Measurements from ENCODE around the gene AHNAK2.
"Not testable (repeated sequence)": the region's sequence is repeated elsewhere in the genome, so short reads cannot be mapped to it uniquely, and the experiment has no call there.

Gene AHNAK2

GRCh38 chr14:104913435-104913834 lies 64.7 kb downstream of the AHNAK2 start:
- H3K27ac ChIP-seq (ENCODE audit: low read depth, low read length), result no peak overlapping the region
- H3K4me1 ChIP-seq (ENCODE audit: control insufficient read depth, low read length), result peaks cover 6% of the 10 kb centered on the region; the same call in 1 of the 2 replicates
- H3K36me3 ChIP-seq (ENCODE audit: control insufficient read depth, low read length), result no peaks in the 10 kb centered on the region
- peaks cover 23% of the 10 kb centered on the region for H3K9me3 ChIP-seq (ENCODE audit: control insufficient read depth, insufficient read depth, low read length)
- peaks cover 27% of the 10 kb centered on the region for H3K27me3 ChIP-seq (ENCODE audit: control insufficient read depth, low read length)
- no peaks in the 10 kb centered on the region for H3F3A ChIP-seq (ENCODE audit: control insufficient read depth, insufficient read depth)
- no peaks in the 10 kb centered on the region for H4K20me1 ChIP-seq (ENCODE audit: control insufficient read depth, insufficient read depth, low read depth, low read length)
- no peaks in the 10 kb centered on the region for H3K9me2 ChIP-seq (replicated peaks; ENCODE audit: control insufficient read depth, low read length)
- no peak overlapping the region for H3K4me2 ChIP-seq (ENCODE audit: low read length)
- H3K4me3 ChIP-seq (ENCODE audit: low read length), result no peak overlapping the region
- no peak for TF ChIP-seq CTCF (IDR thresholded peaks at IDR 0.05; ENCODE audit: low read depth, low read length, poor library complexity, severe bottlenecking)
- TF ChIP-seq EZH2phosphoT487 (IDR thresholded peaks at IDR 0.05; ENCODE audit: borderline replicate concordance, low read length), result no peak
- H3K79me2 ChIP-seq (ENCODE audit: control insufficient read depth, low read length), result no peaks in the 10 kb centered on the region

DNA sequence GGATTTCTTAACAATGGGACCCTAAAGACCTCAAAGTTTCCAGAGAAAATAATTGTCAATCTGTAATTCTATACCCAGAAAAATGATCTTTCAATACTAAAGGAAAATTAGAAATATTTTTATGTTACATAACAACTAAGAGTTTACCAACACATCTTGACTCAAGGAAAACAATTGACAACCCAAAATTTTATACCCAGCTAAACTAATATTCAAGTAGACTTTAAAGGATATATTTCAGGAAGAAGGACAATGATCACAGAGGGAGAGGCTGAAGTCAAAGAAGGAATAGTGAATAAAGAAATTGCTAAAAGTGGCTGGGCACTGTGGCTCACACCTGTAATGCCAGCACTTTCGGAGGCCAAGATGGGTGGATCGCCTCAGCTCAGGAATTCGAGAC lies 66.1 kb downstream of the AHNAK2 start:
- Histone ChIP-seq H3F3A (ENCODE audit: control insufficient read depth, insufficient read depth) (no peaks in the 10 kb centered on the region), H3K4me2 (ENCODE audit: low read length) (no peak overlapping the region), H3K4me3 (ENCODE audit: low read length) (no peak overlapping the region), H3K9me2 (replicated peaks; ENCODE audit: control insufficient read depth, low read length) (no peaks in the 10 kb centered on the region), H3K27me3 (ENCODE audit: control insufficient read depth, low read length) (peaks cover 40% of the 10 kb centered on the region), H3K4me1 (ENCODE audit: control insufficient read depth, low read length) (peaks cover 6% of the 10 kb centered on the region; the same call in 1 of the 2 replicates), H3K36me3 (ENCODE audit: control insufficient read depth, low read length) (no peaks in the 10 kb centered on the region), H3K9me3 (ENCODE audit: control insufficient read depth, insufficient read depth, low read length) (peaks cover 23% of the 10 kb centered on the region), H3K79me2 (ENCODE audit: control insufficient read depth, low read length) (no peaks in the 10 kb centered on the region), H4K20me1 (ENCODE audit: control insufficient read depth, insufficient read depth, low read depth, low read length) (no peaks in the 10 kb centered on the region), H3K27ac (ENCODE audit: low read depth, low read length) (no peak overlapping the region)
- TF ChIP-seq EZH2phosphoT487 (IDR thresholded peaks at IDR 0.05; ENCODE audit: borderline replicate concordance, low read length) (no peak), CTCF (IDR thresholded peaks at IDR 0.05; ENCODE audit: low read depth, low read length, poor library complexity, severe bottlenecking) (no peak)

DNA sequence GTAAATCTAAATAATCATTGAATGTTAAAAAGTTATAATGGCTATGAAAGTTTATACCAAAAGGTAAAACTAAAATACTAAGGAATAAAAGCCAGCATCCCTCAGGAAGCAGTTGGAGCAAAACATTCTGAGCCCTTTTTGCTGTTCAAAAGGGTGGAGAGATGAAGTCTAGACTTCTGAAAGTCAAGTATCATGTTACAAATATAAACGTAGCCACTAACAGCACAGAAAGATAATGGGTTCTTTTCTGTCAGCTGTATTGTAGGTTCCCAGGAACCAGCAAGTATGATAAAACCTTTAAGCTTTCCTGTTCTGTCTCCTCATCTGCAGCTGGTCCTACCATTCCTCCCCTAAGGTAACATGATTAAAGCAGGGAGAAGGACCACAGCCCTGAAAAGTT lies 69.9 kb downstream of the AHNAK2 start:
- Histone ChIP-seq H3K4me3 (ENCODE audit: low read length) (no peak overlapping the region), H3F3A (ENCODE audit: control insufficient read depth, insufficient read depth) (no peaks in the 10 kb centered on the region), H3K27me3 (ENCODE audit: control insufficient read depth, low read length) (peaks cover 23% of the 10 kb centered on the region), H3K27ac (ENCODE audit: low read depth, low read length) (no peak overlapping the region), H3K4me2 (ENCODE audit: low read length) (no peak overlapping the region), H3K79me2 (ENCODE audit: control insufficient read depth, low read length) (no peaks in the 10 kb centered on the region), H3K4me1 (ENCODE audit: control insufficient read depth, low read length) (no peaks in the 10 kb centered on the region), H3K9me3 (ENCODE audit: control insufficient read depth, insufficient read depth, low read length) (peaks cover 21% of the 10 kb centered on the region), H4K20me1 (ENCODE audit: control insufficient read depth, insufficient read depth, low read depth, low read length) (no peaks in the 10 kb centered on the region), H3K9me2 (replicated peaks; ENCODE audit: control insufficient read depth, low read length) (no peaks in the 10 kb centered on the region), H3K36me3 (ENCODE audit: control insufficient read depth, low read length) (no peaks in the 10 kb centered on the region)
- TF ChIP-seq CTCF (IDR thresholded peaks at IDR 0.05; ENCODE audit: low read depth, low read length, poor library complexity, severe bottlenecking) (no peak), EZH2phosphoT487 (IDR thresholded peaks at IDR 0.05; ENCODE audit: borderline replicate concordance, low read length) (no peak)

DNA sequence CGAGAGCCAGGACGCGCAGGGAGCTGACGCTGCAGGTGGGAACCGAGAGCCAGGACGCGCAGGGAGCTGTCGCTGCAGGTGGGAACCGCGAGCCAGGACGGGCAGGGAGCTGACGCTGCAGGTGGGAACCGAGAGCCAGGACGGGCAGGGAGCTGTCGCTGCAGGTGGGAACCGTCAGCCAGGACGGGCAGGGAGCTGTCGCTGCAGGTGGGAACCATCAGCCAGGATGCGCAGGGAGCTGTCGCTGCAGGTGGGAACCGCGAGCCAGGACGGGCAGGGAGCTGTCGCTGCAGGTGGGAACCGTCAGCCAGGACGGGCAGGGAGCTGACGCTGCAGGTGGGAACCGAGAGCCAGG lies 72.6 kb downstream of the AHNAK2 start:
- not testable (repeated sequence) for H3K4me2 ChIP-seq (ENCODE audit: low read length); H3K27ac ChIP-seq (ENCODE audit: low read depth, low read length); H3K9me2 ChIP-seq (replicated peaks; ENCODE audit: control insufficient read depth, low read length); H3K4me1 ChIP-seq (ENCODE audit: control insufficient read depth, low read length); H3K4me3 ChIP-seq (ENCODE audit: low read length); H3K9me3 ChIP-seq (ENCODE audit: control insufficient read depth, insufficient read depth, low read length); H3K36me3 ChIP-seq (ENCODE audit: control insufficient read depth, low read length); H4K20me1 ChIP-seq (ENCODE audit: control insufficient read depth, insufficient read depth, low read depth, low read length); H3F3A ChIP-seq (ENCODE audit: control insufficient read depth, insufficient read depth); H3K79me2 ChIP-seq (ENCODE audit: control insufficient read depth, low read length)
- peaks cover 21% of the 10 kb centered on the region for H3K27me3 ChIP-seq (ENCODE audit: control insufficient read depth, low read length)

DNA sequence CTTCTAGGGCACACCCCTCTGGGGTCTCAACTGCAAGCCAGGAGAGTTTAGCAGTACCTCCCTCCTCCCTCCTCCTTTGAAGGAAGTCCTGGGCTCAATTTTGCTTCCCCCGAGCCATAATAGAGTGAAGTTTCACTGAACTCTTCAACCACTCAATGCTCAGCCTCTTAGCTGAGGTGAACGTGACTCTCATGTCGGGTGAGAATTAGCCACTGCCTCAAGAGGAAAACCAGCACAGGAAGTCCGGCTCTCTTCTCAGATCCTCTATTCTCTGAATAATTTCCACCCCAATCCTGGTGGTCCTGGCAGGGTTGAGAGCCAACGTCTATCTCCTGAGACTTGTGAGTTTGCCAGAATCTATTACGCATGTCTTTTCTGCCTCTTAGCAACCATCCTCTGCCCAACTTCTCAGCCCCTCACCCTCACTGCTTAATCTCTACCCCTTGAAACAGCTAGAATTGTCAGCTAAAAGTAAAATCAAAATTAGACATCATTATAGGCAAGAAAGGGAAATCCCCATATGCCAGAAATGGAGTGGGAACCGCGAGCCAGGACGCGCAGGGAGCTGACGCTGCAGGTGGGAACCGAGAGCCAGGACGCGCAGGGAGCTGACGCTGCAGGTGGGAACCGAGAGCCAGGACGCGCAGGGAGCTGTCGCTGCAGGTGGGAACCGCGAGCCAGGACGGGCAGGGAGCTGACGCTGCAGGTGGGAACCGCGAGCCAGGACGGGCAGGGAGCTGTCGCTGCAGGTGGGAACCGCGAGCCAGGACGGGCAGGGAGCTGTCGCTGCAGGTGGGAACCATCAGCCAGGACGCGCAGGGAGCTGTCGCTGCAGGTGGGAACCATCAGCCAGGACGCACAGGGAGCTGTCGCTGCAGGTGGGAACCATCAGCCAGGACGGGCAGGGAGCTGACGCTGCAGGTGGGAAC lies 73.3 kb downstream of the AHNAK2 start:
- H3K4me1 ChIP-seq (ENCODE audit: control insufficient read depth, low read length); H3K9me2 ChIP-seq (replicated peaks; ENCODE audit: control insufficient read depth, low read length); H3K27ac ChIP-seq (ENCODE audit: low read depth, low read length); H3K4me3 ChIP-seq (ENCODE audit: low read length); H3F3A ChIP-seq (ENCODE audit: control insufficient read depth, insufficient read depth); H3K4me2 ChIP-seq (ENCODE audit: low read length); H3K36me3 ChIP-seq (ENCODE audit: control insufficient read depth, low read length); H3K9me3 ChIP-seq (ENCODE audit: control insufficient read depth, insufficient read depth, low read length); H4K20me1 ChIP-seq (ENCODE audit: control insufficient read depth, insufficient read depth, low read depth, low read length); H3K79me2 ChIP-seq (ENCODE audit: control insufficient read depth, low read length): not testable (repeated sequence)
- peaks cover 24% of the 10 kb centered on the region for H3K27me3 ChIP-seq (ENCODE audit: control insufficient read depth, low read length)

Data from DOHH2 (cell line).